SU-DHL-6 (cell line): ENCODE results near the gene IQCE.

ENCODE experiments used
- H2AFZ ChIP-seq: fragments of 200-600 bp; sonication (generic); 2 replicates; pipeline ENCODE4 v1.6.1; 2014; ENCODE audit warnings: low read depth, mild to moderate bottlenecking, moderate library complexity, mixed read lengths, antibody characterized with exemption, low read length; ENCODE audit not compliant: severe bottlenecking
- H3F3A ChIP-seq: fragments of 200-600 bp; shearing (Covaris generic); 2 replicates; pipeline ENCODE4 v1.6.0; 2016; ENCODE audit warnings: antibody characterized with exemption, mild to moderate bottlenecking; ENCODE audit not compliant: insufficient read depth
- H3K27ac ChIP-seq: fragments of 200-600 bp; sonication (generic); 2 replicates; pipeline ENCODE4 v1.5.1; 2016; ENCODE audit warnings: low read depth, mild to moderate bottlenecking, low read length, moderate library complexity, mixed read lengths
- H3K27me3 ChIP-seq: fragments of 200-600 bp; sonication (generic), shearing (Covaris generic); 2 replicates; pipeline ENCODE4 v1.6.0; 2014; ENCODE audit warnings: mild to moderate bottlenecking, low read length
- H3K36me3 ChIP-seq: fragments of 200-600 bp; sonication (generic); 2 replicates; pipeline ENCODE4 v1.6.1; 2014; ENCODE audit warnings: mild to moderate bottlenecking, low read length, mixed read lengths
- H3K4me2 ChIP-seq: fragments of 300-600, 200-600 bp; shearing (Covaris generic), sonication (generic); 2 replicates; pipeline ENCODE4 v1.6.0; 2014; ENCODE audit warnings: low read length, low read depth, mild to moderate bottlenecking; ENCODE audit not compliant: poor library complexity, severe bottlenecking
- H3K4me3 ChIP-seq: fragments of 200-600 bp; sonication (generic); 2 replicates; pipeline ENCODE4 v1.5.1; 2014; ENCODE audit warnings: antibody characterized with exemption, low read length, mild to moderate bottlenecking, mixed read lengths; ENCODE audit not compliant: insufficient read depth, poor library complexity, severe bottlenecking
- H3K79me2 ChIP-seq: fragments of 200-600 bp; sonication (generic); 2 replicates; pipeline ENCODE4 v1.6.1; 2014; ENCODE audit warnings: mild to moderate bottlenecking, low read length, moderate library complexity; ENCODE audit not compliant: insufficient read depth
- H3K9ac ChIP-seq: fragments of 200-600 bp; sonication (generic); 2 replicates; pipeline ENCODE4 v1.7.0; 2014; ENCODE audit warnings: mild to moderate bottlenecking, low read length
- H3K9me2 ChIP-seq: fragments of 200-600 bp; sonication (generic); replicated peaks from 2 replicates; pipeline ENCODE4 v1.6.1; 2014; ENCODE audit warnings: low read length; ENCODE audit not compliant: insufficient read depth
- H3K9me3 ChIP-seq: fragments of 200-600 bp; sonication (generic); 2 replicates; pipeline ENCODE4 v1.6.1; 2014; ENCODE audit warnings: low read length, mixed read lengths; ENCODE audit not compliant: insufficient read depth
- H4K20me1 ChIP-seq: fragments of 200-600 bp; sonication (generic); 2 replicates; pipeline ENCODE4 v1.6.1; 2014; ENCODE audit warnings: low read depth, mild to moderate bottlenecking, antibody characterized with exemption, low read length, moderate library complexity, mixed read lengths
- EZH2phosphoT487 ChIP-seq: fragments of 200-600 bp; sonication (generic), shearing (Covaris generic); conservative IDR thresholded peaks from 2 replicates; pipeline ENCODE4 v1.6.1; 2018; ENCODE audit warnings: mild to moderate bottlenecking, antibody characterized with exemption, low read length, moderate library complexity, mixed read lengths
- TF ChIP-seq, protein P1 (sequence below): fragments of 200-600 bp; sonication (generic); IDR thresholded peaks from one replicate; pipeline ENCODE4 v1.5.1; 2017; ENCODE audit warnings: antibody characterized with exemption, mild to moderate bottlenecking, low read length, moderate library complexity; ENCODE audit not compliant: insufficient read depth, poor library complexity, severe bottlenecking

The IQCE gene

DNA sequence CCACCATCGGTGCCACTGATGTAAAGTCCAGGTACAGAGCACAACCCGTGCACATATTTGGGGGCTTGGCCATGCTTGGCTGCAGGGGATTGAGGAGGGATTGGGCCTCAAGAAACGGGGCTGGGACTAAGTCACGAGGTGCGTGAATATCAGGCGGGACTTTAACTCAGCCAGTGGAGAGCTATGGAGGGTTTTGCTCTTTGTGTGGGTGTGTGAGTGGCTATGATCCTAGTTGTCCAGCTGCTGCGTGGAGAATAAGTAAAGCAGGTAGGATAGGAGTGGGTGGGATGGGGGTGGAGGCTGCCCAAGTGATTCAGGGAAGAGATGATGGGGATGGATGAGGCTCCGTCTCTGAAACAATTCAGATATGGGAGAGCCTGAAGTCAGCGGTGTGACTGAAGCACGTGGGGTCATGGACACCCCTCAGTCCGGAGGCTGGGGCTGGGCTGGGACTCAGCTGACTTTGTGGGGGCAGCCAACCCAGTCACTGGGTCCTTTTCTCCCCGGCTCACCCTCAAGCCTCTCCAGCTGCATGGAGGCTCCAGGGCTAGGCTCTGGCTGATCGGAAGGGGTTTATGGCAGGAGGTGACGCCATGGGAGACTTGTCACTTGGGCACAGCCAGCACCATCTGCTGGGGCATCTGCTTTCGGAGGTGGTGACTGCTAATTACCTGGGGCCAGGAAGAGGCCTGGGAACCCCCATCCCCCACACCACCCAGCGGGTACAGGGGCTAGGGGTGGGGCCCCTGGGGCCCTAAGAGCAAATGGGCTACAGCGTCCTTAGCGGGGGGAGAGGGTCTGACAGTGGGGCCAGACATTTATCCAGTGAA is 40.9 kb upstream of the IQCE start:
- Histone ChIP-seq H3K9ac (no peak overlapping the region), H3K27ac (no peak overlapping the region), H3F3A (no peaks in the 10 kb centered on the region), H2AFZ (no peak overlapping the region), H3K9me2 (no peaks in the 10 kb centered on the region), H3K36me3 (no peaks in the 10 kb centered on the region), H4K20me1 (no peaks in the 10 kb centered on the region), H3K9me3 (no peaks in the 10 kb centered on the region), H3K79me2 (no peaks in the 10 kb centered on the region), H3K4me2 (no peak overlapping the region), H3K4me3 (no peak overlapping the region), H3K27me3 (peaks cover 4% of the 10 kb centered on the region; the same call in 1 of the 2 replicates)
- TF ChIP-seq, protein P1, sequence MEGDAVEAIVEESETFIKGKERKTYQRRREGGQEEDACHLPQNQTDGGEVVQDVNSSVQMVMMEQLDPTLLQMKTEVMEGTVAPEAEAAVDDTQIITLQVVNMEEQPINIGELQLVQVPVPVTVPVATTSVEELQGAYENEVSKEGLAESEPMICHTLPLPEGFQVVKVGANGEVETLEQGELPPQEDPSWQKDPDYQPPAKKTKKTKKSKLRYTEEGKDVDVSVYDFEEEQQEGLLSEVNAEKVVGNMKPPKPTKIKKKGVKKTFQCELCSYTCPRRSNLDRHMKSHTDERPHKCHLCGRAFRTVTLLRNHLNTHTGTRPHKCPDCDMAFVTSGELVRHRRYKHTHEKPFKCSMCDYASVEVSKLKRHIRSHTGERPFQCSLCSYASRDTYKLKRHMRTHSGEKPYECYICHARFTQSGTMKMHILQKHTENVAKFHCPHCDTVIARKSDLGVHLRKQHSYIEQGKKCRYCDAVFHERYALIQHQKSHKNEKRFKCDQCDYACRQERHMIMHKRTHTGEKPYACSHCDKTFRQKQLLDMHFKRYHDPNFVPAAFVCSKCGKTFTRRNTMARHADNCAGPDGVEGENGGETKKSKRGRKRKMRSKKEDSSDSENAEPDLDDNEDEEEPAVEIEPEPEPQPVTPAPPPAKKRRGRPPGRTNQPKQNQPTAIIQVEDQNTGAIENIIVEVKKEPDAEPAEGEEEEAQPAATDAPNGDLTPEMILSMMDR, result no peak
- TF ChIP-seq EZH2phosphoT487, result no peak

- Histone ChIP-seq H3K9me3 (no peaks in the 10 kb centered on the region), H2AFZ (peak overlapping the region; percentile 38), H3K27me3 (peaks cover 4% of the 10 kb centered on the region; the same call in 1 of the 2 replicates), H3K27ac (no peak overlapping the region), H3K79me2 (no peaks in the 10 kb centered on the region), H3K4me3 (peak overlapping the region; percentile 40), H4K20me1 (no peaks in the 10 kb centered on the region), H3K4me2 (peak overlapping the region; percentile 53), H3K9me2 (no peaks in the 10 kb centered on the region), H3K36me3 (no peaks in the 10 kb centered on the region), H3K9ac (peak overlapping the region; percentile 46), H3F3A (no peaks in the 10 kb centered on the region)
- no peak for TF ChIP-seq EZH2phosphoT487
- TF ChIP-seq, protein P1, result no peak
Measured at GRCh38 chr7:2518737-2519118, 40.1 kb upstream of the IQCE start.

- Histone ChIP-seq H3K27me3 (peaks cover 4% of the 10 kb centered on the region; the same call in 1 of the 2 replicates), H3K79me2 (no peaks in the 10 kb centered on the region), H3K4me2 (peak within 1 kb of the TSS; percentile 53), H3K9me2 (no peaks in the 10 kb centered on the region), H3K36me3 (no peaks in the 10 kb centered on the region), H3K9me3 (no peaks in the 10 kb centered on the region), H3K4me3 (peak within 1 kb of the TSS; percentile 40), H2AFZ (peak within 1 kb of the TSS; percentile 38), H3K9ac (peak within 1 kb of the TSS; percentile 46), H3F3A (no peaks in the 10 kb centered on the region), H4K20me1 (no peaks in the 10 kb centered on the region), H3K27ac (no peak within 1 kb of the TSS)
- TF ChIP-seq, protein P1, result no peak
- TF ChIP-seq EZH2phosphoT487, result 0 out of 2 replicates have a peak, but pooled peaks have one; percentile 76
Measured at GRCh38 chr7:2519119-2519930, 39.5 kb upstream of the IQCE start, which contains the start of gene LFNG. Gene LFNG, plus strand, starts transcription at chr7:2519774. Its CDS starts 88 bp downstream, at chr7:2519862.
